Thymus (tissue), 11 donors: ENCODE data around the gene NAE1. TPM values are rescaled to one million over a fixed set of nuclear protein-coding genes. Genes with fewer than 3 reads are reported as not detected.

ENCODE experiments used
- DNase-seq, 9 donors: peaks; one replicate each; pipeline ENCODE4 v3.0.0-alpha.2; 2013; ENCODE audit warnings: low spot score in 9 of 9, low read depth in 6 of 9, missing footprints in 1 of 9
- H3K27ac ChIP-seq, 2 donors: one replicate each; pipeline ENCODE4 v1.5.1; 2013; ENCODE audit warnings: control low read depth in 1 of 2, low read depth in 1 of 2, low read length in 1 of 2, mild to moderate bottlenecking in 1 of 2, moderate library complexity in 1 of 2
- H3K27me3 ChIP-seq, 2 donors: one replicate each; pipeline ENCODE4 v1.5.1; 2013; ENCODE audit warnings: low read length in 1 of 2; ENCODE audit not compliant: control insufficient read depth in 2 of 2, insufficient read depth in 1 of 2
- H3K36me3 ChIP-seq, 2 donors: one replicate each; pipeline ENCODE4 v1.5.1; 2013; ENCODE audit warnings: low read length in 1 of 2, mild to moderate bottlenecking in 1 of 2, moderate library complexity in 1 of 2; ENCODE audit not compliant: control insufficient read depth in 2 of 2, insufficient read depth in 2 of 2
- H3K4me1 ChIP-seq, 2 donors: one replicate each; pipeline ENCODE4 v1.5.1; 2013; ENCODE audit warnings: low read length in 2 of 2; ENCODE audit not compliant: control insufficient read depth in 2 of 2, insufficient read depth in 2 of 2
- H3K4me3 ChIP-seq, 2 donors: one replicate each; pipeline ENCODE4 v1.5.1; 2013; ENCODE audit warnings: low read length in 2 of 2, control low read depth in 1 of 2, mild to moderate bottlenecking in 1 of 2
- H3K9me3 ChIP-seq, 2 donors: one replicate each; pipeline ENCODE4 v1.5.1; 2013; ENCODE audit warnings: low read length in 1 of 2, mild to moderate bottlenecking in 1 of 2; ENCODE audit not compliant: control insufficient read depth in 2 of 2, insufficient read depth in 1 of 2
- WGBS: extraction: QIAGEN DNeasy Blood & Tissue Kit; methylation state at CpG from one replicate; pipeline ENCODE4 v1.1.7; 2013; 5-methylcytosine and 5-hydroxymethylcytosine counted together
- polyA plus RNA-seq: library from polyadenylated mRNA; stranded (reverse); fragments of 200-250 nt; gene quantifications from one replicate; pipeline ENCODE4 v1.2.3, GENCODE V29; 2013
- total RNA-seq: library from RNA; stranded (reverse); fragments of 120-200 nt; gene quantifications from one replicate; pipeline ENCODE4 v1.2.4, GENCODE V29; 2013
- donor health status: healthy.

Gene NAE1
- total and polyA plus RNA-seq, 2 donors = 55.3 to 70.4 TPM

- H3K27ac ChIP-seq = no peak overlapping the region
- H3K9me3 ChIP-seq = no peaks in the 10 kb centered on the region
- peaks cover 2 to 16% of the 10 kb centered on the region in 2 donors for H3K27me3 ChIP-seq
- no peak overlapping the region for H3K4me3 ChIP-seq
- H3K4me1 ChIP-seq = no peaks in the 10 kb centered on the region
- DNase-seq = no peak
- no peaks in the 10 kb centered on the region for H3K36me3 ChIP-seq
- WGBS = 55% methylated on average over 15 of the region's 15 CpGs
Observed at GRCh38 chr16:66853261-66854139, 22.7 kb upstream of the NAE1 start.

GRCh38 chr16:66851166-66851964 lies 20.6 kb upstream of the NAE1 start:
- Histone ChIP-seq H3K4me3 (no peak overlapping the region), H3K9me3 (no peaks in the 10 kb centered on the region), H3K27me3 (peaks cover 8 to 33% of the 10 kb centered on the region in 2 donors), H3K36me3 (no peaks in the 10 kb centered on the region), H3K27ac (no peak overlapping the region), H3K4me1 (no peaks in the 10 kb centered on the region)
- WGBS = 96% methylated on average over 13 of the region's 13 CpGs
- DNase-seq = no peak

DNA sequence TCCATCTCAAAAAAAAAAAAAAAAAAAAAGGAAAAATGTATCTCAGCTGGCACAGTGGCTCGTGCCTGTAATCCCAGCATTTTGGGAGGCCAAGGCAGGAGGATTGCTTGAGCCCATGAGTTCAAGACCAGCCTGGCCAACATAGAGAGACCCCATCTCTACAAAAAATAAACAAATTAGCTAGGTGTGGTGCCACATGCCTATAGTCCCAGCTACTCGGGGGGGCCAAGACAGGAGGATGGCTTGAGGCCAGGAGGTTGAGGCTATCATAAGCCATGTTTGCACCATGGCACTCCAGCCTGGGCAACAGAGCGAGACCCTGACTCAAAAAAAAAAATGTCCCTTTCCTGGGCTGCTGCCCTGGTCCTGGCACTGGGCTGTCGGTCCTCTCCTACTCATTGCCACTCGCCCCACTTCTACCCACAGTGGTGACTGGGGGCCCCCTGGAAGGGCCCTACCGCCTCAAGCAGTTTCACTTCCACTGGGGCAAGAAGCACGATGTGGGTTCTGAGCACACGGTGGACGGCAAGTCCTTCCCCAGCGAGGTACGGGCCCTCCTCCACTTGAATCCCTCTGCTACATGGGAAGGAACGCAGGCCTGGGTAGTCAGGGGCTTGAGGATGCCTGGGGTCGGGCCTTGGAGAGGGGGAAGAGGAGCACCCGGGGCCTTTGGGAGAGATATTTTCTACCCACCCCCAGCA lies 19.5 kb upstream of the NAE1 start:
- H3K27me3 ChIP-seq = peaks cover 15 to 44% of the 10 kb centered on the region in 2 donors
- H3K4me1 ChIP-seq = no peaks in the 10 kb centered on the region
- WGBS = 93% methylated on average over 14 of the region's 14 CpGs
- no peaks in the 10 kb centered on the region for H3K36me3 ChIP-seq
- H3K4me3 ChIP-seq = no peak overlapping the region
- no peaks in the 10 kb centered on the region for H3K9me3 ChIP-seq
- no peak for DNase-seq
- H3K27ac ChIP-seq = no peak overlapping the region

GRCh38 chr16:66849549-66849948 lies 18.8 kb upstream of the NAE1 start:
- no peak for DNase-seq
- H3K36me3 ChIP-seq = no peaks in the 10 kb centered on the region

GRCh38 chr16:66849021-66849420 lies 18.2 kb upstream of the NAE1 start:
- Histone ChIP-seq H3K4me3 (no peak overlapping the region), H3K9me3 (no peaks in the 10 kb centered on the region), H3K4me1 (no peaks in the 10 kb centered on the region), H3K36me3 (no peaks in the 10 kb centered on the region), H3K27ac (no peak overlapping the region), H3K27me3 (peaks cover 27 to 57% of the 10 kb centered on the region in 2 donors)
- no peak for DNase-seq
- 97% methylated on average over 2 of the region's 2 CpGs for WGBS

More at GRCh38 chr16:66849549-66849948, 18.8 kb upstream of the NAE1 start:
- H3K27ac ChIP-seq = no peak overlapping the region
- H3K4me1 ChIP-seq = no peaks in the 10 kb centered on the region
- peaks cover 22 to 52% of the 10 kb centered on the region in 2 donors for H3K27me3 ChIP-seq
- H3K4me3 ChIP-seq = no peak overlapping the region
- WGBS = 95% methylated on average over 4 of the region's 4 CpGs
- no peaks in the 10 kb centered on the region for H3K9me3 ChIP-seq

- no peak overlapping the region for H3K4me3 ChIP-seq
- H3K27me3 ChIP-seq = peaks cover 34 to 59% of the 10 kb centered on the region in 2 donors
- no peaks in the 10 kb centered on the region for H3K36me3 ChIP-seq
- WGBS = 97% methylated on average over 2 of the region's 2 CpGs
- H3K9me3 ChIP-seq = no peaks in the 10 kb centered on the region
- DNase-seq = no peak
- no peaks in the 10 kb centered on the region for H3K4me1 ChIP-seq
- no peak overlapping the region for H3K27ac ChIP-seq
Observed at GRCh38 chr16:66848172-66848571, 17.4 kb upstream of the NAE1 start.

DNA sequence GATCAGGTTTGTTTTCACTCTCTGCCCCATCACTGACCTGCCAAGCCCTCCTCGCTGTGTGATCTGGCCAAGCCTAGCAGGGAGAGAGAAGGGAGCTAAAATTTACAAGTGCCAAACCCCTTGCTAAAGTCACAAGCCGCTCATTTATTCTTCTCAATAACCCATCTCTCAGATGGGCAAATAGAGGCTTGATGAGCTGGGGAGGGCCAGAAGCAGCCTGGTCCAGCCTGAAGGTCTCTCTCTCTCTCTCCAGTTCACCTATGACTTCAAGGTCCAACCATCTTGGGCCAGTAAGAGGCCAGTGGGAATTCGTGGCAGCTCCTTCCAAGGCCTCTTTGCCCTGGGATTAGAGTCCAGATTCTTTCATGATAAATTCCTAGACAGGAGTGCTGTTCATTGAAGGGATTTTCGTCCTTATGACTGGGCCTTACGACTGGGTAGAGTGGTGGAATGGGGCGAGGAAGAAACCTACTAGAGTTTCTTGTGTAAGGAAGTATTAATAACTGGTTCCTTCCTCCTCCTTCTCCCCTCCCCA lies 16.8 kb upstream of the NAE1 start:
- no peaks in the 10 kb centered on the region for H3K9me3 ChIP-seq
- 87% methylated on average over 6 of the region's 6 CpGs for WGBS
- peaks cover 38 to 65% of the 10 kb centered on the region in 2 donors for H3K27me3 ChIP-seq
- H3K4me1 ChIP-seq = no peaks in the 10 kb centered on the region
- DNase-seq = no peak
- no peak overlapping the region for H3K4me3 ChIP-seq
- no peak overlapping the region for H3K27ac ChIP-seq
- no peaks in the 10 kb centered on the region for H3K36me3 ChIP-seq

DNA sequence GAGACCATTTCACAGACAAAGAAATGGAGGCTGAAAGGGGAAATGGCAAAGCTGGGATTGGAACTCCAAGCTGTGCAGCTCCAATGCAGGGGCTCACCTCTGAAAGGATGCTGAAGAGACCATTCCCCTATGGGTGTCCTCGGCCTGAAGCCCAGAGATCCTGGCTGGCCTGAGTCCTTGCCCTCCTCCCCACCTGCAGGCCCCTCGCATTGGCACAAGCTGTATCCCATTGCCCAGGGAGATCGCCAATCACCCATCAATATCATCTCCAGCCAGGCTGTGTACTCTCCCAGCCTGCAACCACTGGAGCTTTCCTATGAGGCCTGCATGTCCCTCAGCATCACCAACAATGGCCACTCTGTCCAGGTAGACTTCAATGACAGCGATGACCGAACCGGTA lies 16.1 kb upstream of the NAE1 start:
- DNase-seq = no peak
- H3K4me1 ChIP-seq = no peaks in the 10 kb centered on the region
- H3K27me3 ChIP-seq = peaks cover 41 to 71% of the 10 kb centered on the region in 2 donors
- H3K27ac ChIP-seq = no peak overlapping the region
- H3K9me3 ChIP-seq = no peaks in the 10 kb centered on the region
- no peaks in the 10 kb centered on the region for H3K36me3 ChIP-seq
- no peak overlapping the region for H3K4me3 ChIP-seq
- 95% methylated on average over 6 of the region's 6 CpGs for WGBS
